ENCODE data around the gene MYO3A. TPM values are rescaled to one million over a fixed set of nuclear protein-coding genes. Genes with fewer than 3 reads are reported as not detected.

MYO3A gene
- total RNA-seq, 1 experiment from 2014 or later: not detected

- Histone ChIP-seq H3K36me3 (ENCODE audit: control insufficient read depth, insufficient read depth, low read length) (no peaks in the 10 kb centered on the region), H3K4me3 (ENCODE audit: low read depth in 2 of 2, low read length in 2 of 2) (no peak overlapping the region), H3K4me1 (ENCODE audit: control insufficient read depth, insufficient read depth, low read length) (no peaks in the 10 kb centered on the region), H3K27ac (ENCODE audit: low read length) (no peak overlapping the region), H3K9me3 (ENCODE audit: control insufficient read depth, insufficient read depth, low read depth, low read length) (no peaks in the 10 kb centered on the region), H3K27me3 (ENCODE audit: control insufficient read depth, insufficient read depth, low read length) (peaks cover 6% of the 10 kb centered on the region; the same call in 1 of the 2 replicates)
- ATAC-seq (no peak), DNase-seq (ENCODE audit: low read depth, low spot score) (no peak)
- intact Hi-C loops (cut with micrococcal nuclease; ENCODE audit: unreplicated experiment) (no loop called here), in situ Hi-C loops (cut with HindIII; ENCODE audit: low pct_unique_long_range_greater_than_20kb, low sequenced_read_pairs) (no loop called here)
- CTCF ChIA-PET: no interaction called here
- TF ChIP-seq CTCF (IDR thresholded peaks at IDR 0.05) (no peak), SIN3A (IDR thresholded peaks at IDR 0.05; ENCODE audit: borderline replicate concordance, insufficient read depth, low read depth, low read length) (no peak)
- POLR2A ChIA-PET: no interaction called here
- BruUV-seq (replicated peaks): no TSS peak
Measured at GRCh38 chr10:26221541-26221940, 287.5 kb downstream of the MYO3A start.

GRCh38 chr10:26222563-26222962, 288.5 kb downstream of the MYO3A start:
- ATAC-seq (no peak), DNase-seq (ENCODE audit: low read depth, low spot score) (no peak)
- ChIA-PET CTCF (no interaction called here), POLR2A (no interaction called here)
- no peaks in the 10 kb centered on the region for H3K4me1 ChIP-seq (ENCODE audit: control insufficient read depth, insufficient read depth, low read length)
- intact Hi-C loops (cut with micrococcal nuclease; ENCODE audit: unreplicated experiment) (no loop called here), in situ Hi-C loops (cut with HindIII; ENCODE audit: low pct_unique_long_range_greater_than_20kb, low sequenced_read_pairs) (no loop called here)
- no peak for TF ChIP-seq SIN3A (IDR thresholded peaks at IDR 0.05; ENCODE audit: borderline replicate concordance, insufficient read depth, low read depth, low read length)
- no peak for TF ChIP-seq REST (IDR thresholded peaks at IDR 0.05; ENCODE audit: insufficient read depth in 1 of 2, low read depth in 2 of 2, low read length in 1 of 2)
- TF ChIP-seq TCF7L2 (IDR thresholded peaks at IDR 0.05; ENCODE audit: low read depth, low read length): no peak
- no peak for TF ChIP-seq CTCF (IDR thresholded peaks at IDR 0.05)
- no peak for TF ChIP-seq POLR2AphosphoS5 (IDR thresholded peaks at IDR 0.05; ENCODE audit: low read depth, low read length)
- H3K4me3 ChIP-seq (ENCODE audit: low read depth in 2 of 2, low read length in 2 of 2): no peak overlapping the region
- peaks cover 6% of the 10 kb centered on the region; the same call in 1 of the 2 replicates for H3K27me3 ChIP-seq (ENCODE audit: control insufficient read depth, insufficient read depth, low read length)
- no TSS peak for BruUV-seq (replicated peaks)
- H3K27ac ChIP-seq (ENCODE audit: low read length): no peak overlapping the region
- H3K36me3 ChIP-seq (ENCODE audit: control insufficient read depth, insufficient read depth, low read length): no peaks in the 10 kb centered on the region
- H3K9me3 ChIP-seq (ENCODE audit: control insufficient read depth, insufficient read depth, low read depth, low read length): no peaks in the 10 kb centered on the region
